Measurements from ENCODE around the gene TUBA3E.
"Not testable (repeated sequence)": the region's sequence is repeated elsewhere in the genome, so short reads cannot be mapped to it uniquely, and the experiment has no call there.

The TUBA3E gene

DNA sequence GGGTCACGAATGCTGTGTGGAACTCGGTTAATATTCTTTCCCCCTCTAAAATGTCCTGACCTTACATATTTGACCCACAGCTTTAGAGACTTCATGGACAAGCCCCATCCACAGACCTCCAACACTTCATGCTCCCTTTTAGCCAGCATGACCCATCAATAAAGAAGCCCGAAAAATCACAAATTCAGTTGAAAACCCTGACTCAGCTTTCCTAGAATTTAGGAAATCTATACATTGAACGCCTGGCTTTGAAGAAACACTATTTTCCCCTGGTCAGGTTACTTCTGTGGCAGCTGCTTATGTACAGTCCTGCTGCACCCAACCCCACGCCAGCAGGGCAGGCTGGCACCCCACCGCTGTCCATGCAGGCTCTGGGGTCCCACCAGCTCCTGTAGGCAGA is 6.9 kb downstream of the TUBA3E start:
- not testable (repeated sequence) for DNase-seq (ENCODE audit: low spot score)

DNA sequence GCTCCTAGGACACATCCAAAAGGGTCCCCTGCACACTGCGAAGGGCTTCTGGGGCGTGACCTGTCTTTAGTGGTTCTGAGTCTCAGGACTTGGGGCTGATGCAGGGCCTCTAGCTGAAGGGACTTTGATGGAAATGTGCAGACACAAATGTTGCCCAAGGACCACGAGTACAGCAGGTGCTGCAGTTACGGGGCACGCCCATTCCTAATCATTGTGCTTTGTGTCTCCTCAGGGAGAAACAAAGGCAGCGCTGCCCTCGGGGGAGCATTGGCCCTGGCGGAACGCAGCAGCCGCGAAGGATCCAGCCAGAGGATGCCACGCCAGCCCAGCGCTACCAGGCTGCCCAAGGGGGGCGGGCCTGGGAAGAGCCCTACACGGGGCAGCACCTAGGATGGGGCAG is 8.0 kb downstream of the TUBA3E start:
- no peak for DNase-seq (ENCODE audit: low spot score)

DNA sequence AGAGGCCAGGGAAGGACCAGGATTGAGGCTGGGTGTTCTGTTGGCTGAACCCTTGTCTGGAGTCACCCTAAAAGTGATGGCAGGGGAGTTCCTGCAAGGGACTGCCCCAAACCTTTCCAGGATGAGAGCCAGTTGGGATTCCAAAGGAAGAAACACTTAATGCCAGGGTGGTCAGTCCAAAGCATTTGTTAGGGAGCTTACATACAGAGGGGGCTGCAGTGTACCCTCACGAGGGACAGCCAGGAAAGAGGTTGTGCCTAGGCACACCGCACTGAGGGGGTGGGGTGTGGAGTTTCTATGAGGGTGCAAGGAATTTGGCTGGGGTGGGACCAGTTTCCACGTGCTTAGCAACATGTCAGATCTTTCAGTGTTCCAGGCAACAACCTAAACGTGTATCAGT is 9.3 kb downstream of the TUBA3E start:
- DNase-seq (ENCODE audit: low spot score), result not testable (repeated sequence)

DNA sequence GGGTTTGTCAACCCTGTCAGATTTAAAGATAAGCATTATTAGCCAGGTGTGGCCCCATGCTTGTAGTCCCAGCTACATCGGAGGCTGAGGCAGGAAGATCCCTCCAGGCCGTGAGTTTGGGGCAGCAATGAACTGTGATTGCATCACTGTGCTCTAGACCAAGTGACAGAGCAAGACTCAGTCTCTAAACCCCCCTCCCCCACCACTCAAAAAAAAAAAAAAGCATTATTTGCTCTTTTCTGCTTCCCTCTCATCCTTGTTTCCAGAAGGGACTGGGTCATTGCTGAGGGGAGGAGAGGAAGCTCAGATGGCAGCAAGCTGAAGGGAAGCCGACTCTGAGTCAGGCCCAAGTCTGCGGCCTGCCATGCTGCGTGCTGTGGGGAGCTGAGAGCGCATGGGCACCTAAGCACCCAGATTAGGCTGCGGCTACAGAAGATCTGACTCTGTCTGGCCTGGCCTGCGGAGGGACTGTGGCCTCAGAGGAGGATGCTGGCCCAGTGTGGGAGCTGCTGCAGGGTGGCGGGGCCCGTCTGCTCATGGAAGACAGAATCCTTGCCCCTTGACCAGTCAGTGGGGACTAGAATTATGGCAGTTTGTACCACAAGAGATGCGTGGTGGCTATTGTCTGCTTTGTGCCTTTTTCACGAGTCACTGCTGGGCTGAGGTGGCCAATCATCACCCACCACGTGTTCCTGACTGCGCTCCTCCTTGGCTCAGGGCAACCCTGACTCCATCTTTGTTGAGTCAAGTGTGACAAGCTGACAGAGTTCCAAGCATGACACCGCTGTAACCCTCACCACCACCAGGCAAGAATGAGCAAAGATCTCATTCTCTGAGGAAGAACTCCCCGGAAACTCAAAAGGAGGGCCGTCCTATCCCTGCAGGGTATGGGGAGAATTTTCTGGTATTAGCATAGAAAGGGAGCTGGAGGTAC is 10.1 kb downstream of the TUBA3E start:
- not testable (repeated sequence) for DNase-seq (ENCODE audit: low spot score)

DNA sequence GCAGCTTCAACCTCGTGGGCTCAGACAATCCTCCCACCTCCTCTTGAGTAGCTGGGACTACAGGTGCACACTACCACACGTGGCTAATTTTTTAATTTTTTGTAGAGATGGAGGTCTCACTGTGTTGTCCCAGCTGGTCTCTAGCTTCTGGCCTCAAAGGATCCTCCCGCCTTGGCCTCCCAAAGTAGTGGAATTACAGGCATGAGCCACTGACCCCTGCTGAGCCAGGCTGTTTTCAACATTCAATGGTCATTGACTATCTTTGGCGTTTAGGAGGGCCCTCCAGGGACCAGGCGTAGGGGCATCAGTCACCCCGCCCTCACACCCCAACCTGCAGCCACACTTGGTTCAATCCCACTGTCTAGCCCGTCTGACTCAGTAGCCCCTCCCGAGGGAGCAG is 11.0 kb downstream of the TUBA3E start:
- no peak for DNase-seq (ENCODE audit: low spot score)

DNA sequence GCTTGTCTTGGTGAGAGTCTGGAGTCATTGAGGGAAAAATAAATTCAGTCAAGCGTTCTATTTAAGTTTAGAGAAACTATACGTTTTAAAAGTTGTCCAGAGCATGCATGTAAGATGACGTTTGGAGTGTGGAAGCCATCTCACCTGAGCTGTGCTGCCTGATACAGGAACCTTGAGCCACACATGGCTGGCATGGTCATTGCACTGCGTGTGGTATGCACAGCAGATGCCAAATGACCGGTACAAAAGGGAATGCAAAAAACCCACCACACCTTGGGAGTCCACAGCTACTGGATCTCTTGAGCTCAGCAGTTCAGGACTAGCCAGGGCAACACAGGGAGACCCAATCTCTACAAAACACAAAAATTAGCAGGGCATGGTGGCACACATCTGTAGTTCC is 11.8 kb downstream of the TUBA3E start:
- no peak for DNase-seq (ENCODE audit: low spot score)

DNA sequence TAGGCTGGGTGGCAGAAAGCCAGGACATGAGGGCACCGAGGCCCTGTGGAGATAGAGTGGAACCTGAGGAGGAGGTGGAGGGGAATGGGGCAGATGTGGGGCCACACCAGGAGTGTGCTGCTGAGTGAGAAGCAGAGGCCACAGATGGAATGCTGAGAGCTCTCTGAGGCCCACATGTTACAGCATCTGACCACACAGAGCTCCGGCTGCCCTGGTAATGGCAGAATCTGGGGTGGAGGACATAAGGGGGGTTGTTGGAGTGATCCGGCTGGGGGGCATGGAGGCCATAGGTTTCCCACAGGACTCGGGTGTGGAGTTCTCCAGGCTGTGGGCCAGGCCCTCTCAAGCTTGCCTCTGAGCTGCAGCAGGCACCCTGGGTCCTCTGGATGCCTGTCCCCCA is 12.3 kb downstream of the TUBA3E start:
- no peak for DNase-seq (ENCODE audit: low spot score)

DNA sequence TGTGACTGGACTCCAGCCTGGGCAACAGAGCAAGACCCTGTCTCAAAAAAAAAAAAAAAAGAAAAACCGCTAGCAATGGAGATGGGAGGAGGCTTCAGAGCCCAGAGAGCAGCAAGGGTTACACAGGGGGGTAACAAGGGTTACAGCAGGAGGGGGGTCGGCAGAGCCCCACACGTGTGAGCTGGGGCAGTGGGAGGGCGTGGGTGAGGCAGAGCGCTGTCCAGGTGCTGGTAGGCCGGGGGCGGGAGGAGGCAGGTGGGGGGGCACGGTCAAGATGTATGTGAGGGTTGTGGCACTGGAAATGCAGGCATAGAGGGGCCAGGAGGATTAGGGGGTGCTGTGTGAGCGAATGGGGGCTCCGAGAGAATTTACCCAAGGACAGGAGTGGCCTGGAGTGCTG is 12.8 kb downstream of the TUBA3E start:
- no peak for DNase-seq (ENCODE audit: low spot score)

DNA sequence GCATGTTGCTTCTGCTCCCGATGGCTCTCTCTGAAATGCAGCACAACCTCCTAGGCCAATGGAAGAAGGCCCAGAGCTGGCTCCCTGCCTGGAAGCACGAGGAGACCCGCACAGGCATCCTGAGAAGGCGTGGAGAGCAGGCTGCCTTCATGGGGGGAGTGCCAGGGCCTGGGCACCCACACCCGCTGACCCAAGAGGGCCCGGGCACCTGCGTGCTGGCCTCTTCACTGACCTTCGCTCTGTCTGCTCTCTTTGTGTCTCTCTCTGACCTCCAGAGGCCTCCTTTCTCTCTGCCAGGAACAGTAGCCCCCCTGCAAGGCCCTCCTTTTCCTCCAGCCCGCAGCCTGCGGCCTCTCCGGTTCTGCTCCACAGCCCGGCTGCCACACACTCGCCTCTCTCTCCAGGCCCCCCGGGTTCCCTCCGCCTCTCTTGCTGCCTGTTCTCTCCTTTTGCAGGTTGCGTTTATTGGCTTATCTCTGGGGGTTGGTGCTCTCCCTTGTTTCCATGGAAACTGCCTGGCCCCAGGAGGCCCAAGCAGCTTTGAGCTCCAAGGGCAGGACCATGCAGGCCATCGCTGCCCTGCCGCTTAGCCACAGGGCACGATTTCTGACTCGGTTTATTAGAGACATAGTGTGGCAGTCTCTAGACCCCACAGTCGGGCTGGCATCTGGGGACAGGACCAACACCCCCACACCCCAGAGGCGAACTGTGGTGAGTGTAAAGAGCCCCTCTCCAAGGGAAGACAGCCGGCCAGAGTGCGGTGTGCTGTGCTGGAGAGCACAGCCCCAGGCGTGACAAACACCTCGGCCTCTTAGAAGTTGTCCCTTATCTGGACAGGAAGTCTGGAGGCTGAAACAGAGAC is 14.5 kb downstream of the TUBA3E start:
- DNase-seq (ENCODE audit: low spot score), result no peak

DNA sequence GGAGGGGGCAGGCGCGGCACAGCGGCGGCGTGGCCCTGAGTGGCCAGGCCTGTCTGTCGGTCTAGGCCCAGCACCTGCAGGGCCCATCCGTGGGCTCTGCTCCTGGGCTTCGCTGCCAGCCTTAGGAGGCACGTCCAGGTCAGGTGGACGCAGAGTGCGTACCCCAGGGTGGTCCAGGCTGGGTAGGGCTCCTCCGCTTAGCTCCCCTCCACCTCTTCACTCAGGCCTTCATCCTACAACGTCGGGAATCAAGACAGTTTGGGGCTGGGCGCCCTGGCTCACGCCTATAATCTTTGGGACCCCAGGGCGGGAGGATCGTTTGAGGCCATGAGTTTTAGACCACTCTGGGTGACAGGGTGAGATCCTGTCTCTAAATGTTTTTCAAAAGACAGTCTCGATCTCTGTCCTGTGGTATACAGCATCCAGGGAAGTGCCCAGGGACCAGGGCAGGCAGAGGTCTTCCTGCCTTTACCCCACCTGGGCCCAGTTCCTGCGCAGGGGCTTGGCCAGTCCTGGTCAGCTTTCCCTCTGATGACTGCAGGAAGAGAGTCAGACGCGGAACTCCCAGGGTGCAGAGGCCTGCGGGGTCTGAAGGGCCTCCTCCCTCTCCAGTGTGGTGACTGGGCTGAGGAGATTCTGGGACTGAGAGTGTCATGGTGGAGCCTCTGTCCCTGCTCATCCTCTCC is 15.3 kb downstream of the TUBA3E start:
- DNase-seq (ENCODE audit: low spot score), result not testable (repeated sequence)

DNA sequence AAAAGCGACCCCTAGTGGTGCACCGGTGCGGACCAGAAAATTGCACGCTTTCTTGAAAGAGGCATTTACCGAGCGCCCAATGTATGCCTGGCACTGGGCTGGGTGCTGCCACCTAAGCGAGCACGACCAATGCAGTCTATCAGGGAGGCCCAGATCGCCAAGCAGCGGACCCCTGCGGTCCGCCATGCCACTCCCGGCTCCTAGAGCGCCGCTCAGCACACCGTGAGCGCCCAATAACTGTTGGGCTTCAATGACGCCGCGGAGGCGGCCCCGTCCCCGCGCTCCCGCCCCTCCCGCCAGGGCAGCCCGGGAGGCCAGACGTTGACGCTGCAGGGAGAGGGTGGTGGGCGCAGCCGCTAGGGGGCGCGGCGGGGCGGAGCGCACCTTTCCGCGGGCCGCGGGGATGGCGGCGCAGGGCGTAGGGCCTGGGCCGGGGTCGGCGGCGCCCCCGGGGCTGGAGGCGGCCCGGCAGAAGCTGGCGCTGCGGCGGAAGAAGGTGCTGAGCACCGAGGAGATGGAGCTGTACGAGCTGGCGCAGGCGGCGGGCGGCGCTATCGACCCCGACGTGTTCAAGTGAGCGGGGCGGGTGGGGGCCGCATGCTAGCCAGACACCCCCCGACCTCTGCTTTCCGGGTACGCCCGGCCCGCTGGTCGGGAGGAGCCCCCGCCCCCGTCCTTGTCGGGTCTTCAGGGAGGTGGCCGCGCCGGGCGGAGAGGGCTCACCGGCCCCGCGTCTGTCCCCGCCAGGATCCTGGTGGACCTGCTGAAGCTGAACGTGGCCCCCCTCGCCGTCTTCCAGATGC is 16.2 kb downstream of the TUBA3E start, which contains the start of gene MZT2B:
MZT2B (plus strand) TSS at position 383 of the 803 bp plus-strand sequence; CDS start at position 404, 21 bp downstream.
- DNase-seq (ENCODE audit: low spot score), result peak; percentile 88

DNA sequence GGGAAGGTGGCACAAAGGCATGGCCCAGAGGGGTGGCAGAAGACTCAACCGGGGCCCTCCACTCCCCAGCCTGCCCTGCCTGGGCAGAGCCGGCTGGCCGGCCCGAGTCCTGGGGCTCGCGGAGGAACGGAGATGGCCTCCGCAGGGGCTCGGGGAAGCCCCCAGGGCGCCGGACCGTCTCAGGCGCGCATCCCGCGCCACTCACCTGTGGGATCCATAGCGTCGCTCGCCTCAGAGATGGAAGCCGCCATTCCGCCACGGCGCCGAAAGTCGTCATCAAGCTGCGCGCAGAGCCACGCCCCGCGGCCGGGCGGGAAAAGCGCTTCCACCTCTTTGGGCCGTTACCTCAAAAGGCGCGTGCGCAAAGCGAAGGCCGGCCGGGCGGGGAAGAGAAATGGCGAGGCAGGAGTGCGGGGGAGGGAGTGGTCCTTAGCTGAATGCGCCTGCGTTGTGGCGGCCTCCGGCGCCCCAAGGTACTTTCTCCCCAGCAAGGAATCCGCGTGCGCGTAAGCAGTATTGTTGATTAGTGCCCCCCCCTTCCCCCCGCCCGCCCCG is 16.8 kb downstream of the TUBA3E start, which contains the start of gene SMPD4:
SMPD4 (minus strand) TSS at position 278 of the 555 bp plus-strand sequence. CDS start 5,010 bp downstream, outside the sequence.
- peak; percentile 73 for DNase-seq (ENCODE audit: low spot score)

DNA sequence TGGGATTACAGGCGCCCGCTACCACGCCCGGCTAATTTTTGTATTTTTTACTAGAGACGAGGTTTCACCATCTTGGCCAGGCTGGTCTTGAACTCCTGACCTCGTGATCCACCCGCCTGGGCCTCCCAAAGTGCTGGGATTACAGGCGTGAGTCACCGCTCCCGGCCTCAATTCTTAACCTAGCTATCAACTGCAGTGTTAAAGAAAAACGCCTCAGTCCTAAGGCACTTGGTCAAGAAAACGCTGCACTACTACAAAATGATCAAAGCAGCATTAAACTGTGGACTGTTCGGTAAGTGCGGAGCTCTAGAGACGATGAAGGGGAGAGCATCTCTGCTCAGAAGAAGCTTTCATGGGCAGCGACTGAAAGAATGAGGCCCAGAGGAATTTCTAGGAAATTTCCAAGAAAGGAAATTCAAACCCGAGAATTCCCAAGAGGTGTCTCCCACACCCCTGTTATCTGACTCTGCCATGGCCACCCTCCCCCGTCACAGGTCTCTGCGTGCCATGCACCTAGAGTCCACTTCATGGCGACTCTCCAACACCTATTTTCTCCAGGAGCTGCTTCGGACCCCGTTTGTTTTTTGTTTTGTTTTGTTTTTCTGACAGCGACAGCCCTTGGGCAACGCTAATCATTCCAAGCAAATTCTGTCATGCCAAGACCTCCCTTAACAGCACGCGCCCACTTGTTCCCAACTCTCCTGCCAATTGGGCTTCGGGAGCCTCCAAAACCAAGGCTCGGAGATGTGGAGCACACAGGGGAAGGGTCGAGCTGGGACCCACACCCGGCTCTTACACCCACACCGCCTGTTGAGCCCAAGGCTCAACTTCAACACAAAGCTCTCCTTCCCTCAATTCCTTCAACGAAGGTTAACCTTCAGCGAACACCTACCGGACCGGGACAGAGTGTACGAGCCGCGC is 17.6 kb downstream of the TUBA3E start:
- DNase-seq (ENCODE audit: low spot score), result not testable (repeated sequence)

DNA sequence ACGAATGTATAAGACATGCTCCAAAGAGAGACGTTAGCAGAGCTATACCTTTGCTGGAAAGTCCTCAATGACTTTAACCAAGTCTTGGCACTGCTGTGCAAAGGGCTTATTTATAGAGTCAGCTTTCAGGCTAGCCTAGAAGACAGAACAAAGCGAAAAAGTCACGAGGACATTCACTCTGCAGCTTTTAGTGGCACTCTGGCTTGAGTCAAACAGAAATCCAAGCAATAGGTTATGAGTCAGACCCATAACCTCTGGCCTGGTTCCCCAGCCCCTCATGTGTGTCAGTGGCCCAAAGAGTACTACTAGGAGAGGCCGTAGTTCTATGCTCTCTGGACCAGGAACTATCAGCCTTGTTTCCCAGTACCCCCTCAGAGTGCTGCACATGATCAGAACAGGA is 23.4 kb downstream of the TUBA3E start:
- DNase-seq (ENCODE audit: low spot score), result not testable (repeated sequence)

DNA sequence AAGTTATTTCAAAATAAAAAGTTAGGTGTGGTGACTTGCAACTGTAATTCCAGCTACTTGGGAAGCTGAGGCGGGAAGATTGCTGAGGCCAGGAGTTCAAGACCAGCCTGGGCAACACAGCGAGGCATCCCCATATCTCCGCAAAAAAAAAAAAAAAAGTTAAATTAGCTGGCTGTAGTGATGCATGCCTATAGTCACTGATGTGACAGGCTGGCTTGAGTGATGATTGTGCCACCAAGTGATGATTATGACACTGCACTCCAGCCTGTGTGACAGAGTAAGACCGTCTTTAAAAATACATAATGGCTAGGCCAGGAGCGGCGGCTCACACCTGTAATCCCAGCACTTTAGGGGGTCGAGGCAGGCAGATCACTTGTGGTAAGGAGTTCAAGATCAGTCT is 28.3 kb downstream of the TUBA3E start:
- no peak for DNase-seq (ENCODE audit: low spot score)

DNA sequence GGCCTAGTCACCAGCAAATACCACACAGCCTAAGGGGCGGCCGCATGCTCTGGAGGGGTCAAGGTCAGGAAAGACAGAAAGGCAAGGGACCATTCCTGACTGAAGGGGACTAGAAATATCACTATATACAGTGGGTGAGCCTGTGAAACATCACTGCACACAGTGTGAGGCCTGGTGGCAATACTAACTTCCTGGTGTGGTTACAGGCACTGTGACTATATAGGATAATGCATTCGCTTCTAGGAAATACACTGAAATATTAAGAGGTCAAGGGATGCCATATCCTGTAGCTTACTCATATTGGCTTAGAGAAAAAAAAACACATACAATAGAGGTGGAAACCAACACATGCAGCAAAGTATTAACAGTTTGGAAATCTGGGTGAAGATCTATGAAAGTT is 29.1 kb downstream of the TUBA3E start:
- DNase-seq (ENCODE audit: low spot score), result not testable (repeated sequence)

DNA sequence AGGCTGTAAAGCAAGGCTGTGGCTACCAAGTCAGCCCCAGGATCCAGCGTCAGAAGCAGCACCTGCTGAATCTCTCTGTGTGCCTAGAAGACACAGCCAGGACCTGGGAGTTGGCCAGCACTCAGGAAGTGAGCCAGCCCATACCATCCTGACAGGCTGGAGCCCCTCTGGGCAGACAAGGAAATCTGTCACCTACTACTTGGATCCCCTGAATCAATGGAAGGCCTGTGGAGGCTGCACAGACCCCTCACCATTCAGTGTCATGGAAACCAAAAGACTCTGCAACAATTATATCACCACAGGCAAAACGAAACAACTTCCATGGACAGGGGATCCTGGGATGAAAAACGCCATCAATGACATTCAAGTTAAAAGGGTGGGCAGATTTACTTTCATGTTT is 31.6 kb downstream of the TUBA3E start:
- not testable (repeated sequence) for DNase-seq (ENCODE audit: low spot score)

DNA sequence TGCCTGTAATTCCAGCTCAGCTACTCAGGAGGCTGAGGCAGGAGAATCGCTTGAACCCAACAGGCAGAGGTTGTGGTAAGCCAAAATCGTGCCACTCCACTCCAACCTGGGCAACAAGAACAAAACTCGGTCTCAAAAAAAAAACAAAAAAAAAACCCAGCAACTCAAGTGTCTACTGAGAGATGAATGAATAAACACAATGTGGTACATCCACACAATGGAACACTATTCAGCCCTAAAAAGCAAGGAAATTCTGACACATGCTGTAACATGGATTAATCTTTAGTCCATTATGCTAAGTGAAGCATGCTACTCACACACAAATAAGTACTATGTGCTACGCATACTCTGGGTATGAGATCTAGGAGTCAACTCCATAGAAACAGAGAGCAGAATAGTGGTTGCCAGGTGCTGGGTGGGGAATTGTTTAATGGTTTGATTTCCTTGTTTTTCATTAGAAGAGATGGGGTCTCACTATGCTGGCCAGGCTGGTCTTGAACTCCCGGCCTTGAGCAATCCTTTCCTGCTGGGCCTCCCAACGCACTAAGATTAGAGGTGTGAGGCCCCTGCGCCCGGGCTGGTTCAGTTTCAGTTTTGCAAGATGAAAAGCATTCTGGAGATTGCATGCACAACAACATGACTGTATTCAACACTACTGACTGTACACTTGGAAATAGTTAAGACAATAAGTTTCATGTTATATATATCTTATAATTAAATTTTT is 32.8 kb downstream of the TUBA3E start:
- no peak for DNase-seq (ENCODE audit: low spot score)

DNA sequence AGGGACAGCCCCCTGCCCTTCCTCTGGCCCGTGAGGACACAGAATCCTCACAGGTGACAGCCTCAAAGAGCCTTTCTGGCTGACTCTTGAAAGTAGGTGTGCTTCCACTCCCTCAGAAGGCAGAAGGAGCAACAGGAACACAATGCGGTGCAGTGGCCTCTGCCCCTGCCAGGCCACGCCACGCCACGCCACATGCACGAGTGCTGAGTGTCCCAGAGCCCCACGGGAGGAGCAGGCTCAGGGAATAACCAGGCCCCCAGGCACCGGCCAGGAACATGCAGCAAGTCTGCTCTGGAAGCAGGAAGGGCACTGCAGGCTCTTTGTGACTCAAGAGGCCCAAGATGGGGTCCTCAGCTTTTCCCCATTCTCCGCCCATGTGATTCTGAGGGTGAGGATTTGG is 35.3 kb downstream of the TUBA3E start:
- no peak for DNase-seq (ENCODE audit: low spot score)
